ENCODE data around the gene STARD3.

Gene STARD3

GRCh38 chr17:39700148-39700987, 63.4 kb downstream of the STARD3 start:
- FAIRE-seq (no peak), DNase-seq (ENCODE audit: insufficient read length) (no peak)
- TF ChIP-seq POLR2A (IDR thresholded peaks at IDR 0.05; ENCODE audit: low read depth, low read length) (no peak), TAF1 (IDR thresholded peaks at IDR 0.05; ENCODE audit: borderline replicate concordance, low read depth, low read length) (no peak), POLR2AphosphoS5 (IDR thresholded peaks at IDR 0.05; ENCODE audit: low read depth, low read length) (no peak)

DNA sequence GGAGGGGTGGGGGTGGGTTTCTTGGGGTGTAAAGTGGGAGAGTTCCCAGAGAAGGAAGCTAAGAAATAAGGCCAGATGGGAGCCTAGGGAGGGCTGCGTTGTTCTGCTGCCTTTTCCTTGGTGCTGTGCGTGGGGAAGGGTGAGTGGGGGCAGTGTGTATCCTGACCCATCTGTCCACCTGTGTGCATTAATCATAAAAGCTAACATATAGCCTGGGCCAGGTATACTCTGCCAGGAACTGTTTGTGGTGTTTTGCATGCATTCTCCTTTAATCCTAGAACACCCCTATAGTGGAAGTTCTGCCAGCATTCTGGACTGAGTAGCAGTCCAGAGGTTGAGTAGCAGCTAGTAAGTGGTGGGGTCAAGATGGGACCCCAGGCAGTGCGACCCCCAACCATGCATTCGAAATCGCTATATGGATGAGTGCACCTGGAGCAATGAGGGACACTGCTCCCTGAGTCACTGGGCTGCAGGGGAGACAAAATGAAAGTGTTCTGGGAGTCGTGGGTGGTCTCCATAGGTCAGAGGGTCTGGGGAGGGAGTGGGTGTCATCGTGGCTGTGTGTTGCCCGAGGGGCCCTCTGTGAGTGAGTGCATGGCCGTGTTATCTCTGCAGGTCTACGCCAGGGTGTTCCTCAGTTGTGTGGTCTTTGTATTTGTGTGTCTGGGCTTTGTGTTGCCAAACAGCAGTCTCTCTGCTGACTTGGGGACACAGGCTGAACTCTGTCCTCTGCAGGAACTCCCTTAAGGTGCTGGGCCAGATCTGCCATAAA, 64.3 kb downstream of the STARD3 start:
- no peak for DNase-seq (ENCODE audit: insufficient read length)
- no peak for FAIRE-seq
- no peak for TF ChIP-seq POLR2AphosphoS5 (IDR thresholded peaks at IDR 0.05; ENCODE audit: low read depth, low read length)
- no peak for TF ChIP-seq POLR2A (IDR thresholded peaks at IDR 0.05; ENCODE audit: low read depth, low read length)
- TF ChIP-seq TAF1 (IDR thresholded peaks at IDR 0.05; ENCODE audit: borderline replicate concordance, low read depth, low read length): no peak

GRCh38 chr17:39701784-39702422, 65.0 kb downstream of the STARD3 start:
- FAIRE-seq (no peak), DNase-seq (ENCODE audit: insufficient read length) (no peak)
- TF ChIP-seq POLR2A (IDR thresholded peaks at IDR 0.05; ENCODE audit: low read depth, low read length) (no peak), TAF1 (IDR thresholded peaks at IDR 0.05; ENCODE audit: borderline replicate concordance, low read depth, low read length) (no peak), POLR2AphosphoS5 (IDR thresholded peaks at IDR 0.05; ENCODE audit: low read depth, low read length) (no peak)

DNA sequence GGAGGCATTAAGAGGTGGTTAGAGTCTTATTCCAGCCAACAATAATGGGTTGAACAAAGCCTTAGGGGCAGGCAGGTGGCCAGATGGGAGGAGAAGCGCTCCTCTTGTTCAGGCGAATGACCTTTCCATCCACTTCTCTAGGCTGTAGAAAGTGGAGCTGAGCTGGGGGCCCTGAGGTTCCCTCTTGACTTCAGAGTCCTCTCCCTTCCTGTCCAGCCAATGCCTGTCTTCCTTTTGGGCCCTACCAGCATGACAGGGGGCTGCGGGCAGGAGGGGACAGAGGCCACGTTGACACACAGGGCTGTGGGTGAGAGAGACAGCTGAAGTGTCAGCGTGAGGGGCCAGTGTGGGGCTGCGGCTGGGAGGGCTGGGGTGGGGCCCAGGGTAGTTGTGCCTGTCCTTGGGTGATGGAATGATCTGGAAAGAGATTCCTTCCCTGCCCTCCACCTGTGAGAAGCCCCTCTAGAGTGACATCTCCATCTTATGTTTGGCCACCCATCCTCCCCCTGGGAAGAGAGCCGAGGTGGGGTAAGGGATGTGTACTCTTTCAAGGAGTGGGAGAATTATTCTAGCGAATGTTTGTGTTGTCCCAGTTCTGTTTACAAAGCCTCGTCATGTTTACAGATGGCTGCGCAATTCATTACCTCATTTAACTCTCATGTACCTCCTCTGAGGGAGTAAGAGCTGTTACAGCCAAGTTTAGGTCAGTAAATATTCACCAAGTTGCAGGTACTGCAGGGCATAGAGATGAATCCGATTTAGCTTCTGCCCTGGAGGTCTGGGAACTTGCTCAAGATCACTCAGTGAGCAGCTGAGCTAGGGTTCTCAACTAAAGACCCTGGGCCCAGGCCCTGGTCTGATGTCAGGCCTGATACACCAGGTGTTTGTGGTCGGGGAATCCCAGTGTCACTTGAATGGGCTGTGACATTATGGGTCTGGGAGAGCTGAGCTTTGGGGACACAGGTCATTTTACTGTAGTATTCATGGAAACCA, 66.3 kb downstream of the STARD3 start:
- no peak for DNase-seq (ENCODE audit: insufficient read length)
- TF ChIP-seq POLR2A (IDR thresholded peaks at IDR 0.05; ENCODE audit: low read depth, low read length): no peak
- TF ChIP-seq TAF1 (IDR thresholded peaks at IDR 0.05; ENCODE audit: borderline replicate concordance, low read depth, low read length): no peak
- no peak for TF ChIP-seq POLR2AphosphoS5 (IDR thresholded peaks at IDR 0.05; ENCODE audit: low read depth, low read length)
- peak; percentile 80 for FAIRE-seq

- TF ChIP-seq POLR2AphosphoS5 (IDR thresholded peaks at IDR 0.05; ENCODE audit: low read depth, low read length) (no peak), TAF1 (IDR thresholded peaks at IDR 0.05; ENCODE audit: borderline replicate concordance, low read depth, low read length) (no peak), POLR2A (IDR thresholded peaks at IDR 0.05; ENCODE audit: low read depth, low read length) (no peak)
- FAIRE-seq: no peak
Measured at GRCh38 chr17:39703913-39704312, 67.0 kb downstream of the STARD3 start.

GRCh38 chr17:39704821-39705551, 68.0 kb downstream of the STARD3 start:
- FAIRE-seq (no peak), DNase-seq (ENCODE audit: insufficient read length) (no peak)
- TF ChIP-seq POLR2AphosphoS5 (IDR thresholded peaks at IDR 0.05; ENCODE audit: low read depth, low read length) (no peak), POLR2A (IDR thresholded peaks at IDR 0.05; ENCODE audit: low read depth, low read length) (no peak), TAF1 (IDR thresholded peaks at IDR 0.05; ENCODE audit: borderline replicate concordance, low read depth, low read length) (no peak)

More at GRCh38 chr17:39703913-39704312, 67.0 kb downstream of the STARD3 start:
- no peak for DNase-seq (ENCODE audit: insufficient read length)

DNA sequence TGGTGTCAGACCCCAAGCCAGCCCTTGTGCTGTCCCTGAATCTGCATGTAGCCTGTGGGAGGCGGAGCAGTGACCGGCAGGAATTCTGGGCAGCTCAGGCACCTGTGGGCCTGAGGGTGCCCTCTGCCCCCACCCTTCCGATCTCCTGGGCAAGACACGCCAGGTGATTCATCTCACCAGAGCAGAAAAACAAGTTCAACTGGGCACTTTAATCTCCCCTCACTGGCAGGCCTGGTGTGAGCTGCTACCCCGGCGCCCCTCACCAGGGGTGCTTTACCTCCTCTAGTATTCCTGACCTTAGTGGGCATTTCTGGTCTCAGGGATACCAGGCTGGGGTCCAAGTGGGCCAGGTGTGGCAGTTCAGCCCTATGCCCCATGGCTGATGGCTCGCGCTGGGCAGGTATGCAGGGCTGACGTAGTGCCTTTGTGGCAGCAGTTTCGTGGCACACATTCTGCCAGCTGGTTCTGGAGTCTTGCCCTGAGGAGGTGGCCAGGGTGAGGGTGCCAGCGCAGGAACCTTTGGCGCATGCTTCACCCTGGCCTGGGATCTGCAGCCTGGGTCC, 68.9 kb downstream of the STARD3 start:
- FAIRE-seq (no peak), DNase-seq (ENCODE audit: insufficient read length) (no peak)
- TF ChIP-seq POLR2A (IDR thresholded peaks at IDR 0.05; ENCODE audit: low read depth, low read length) (no peak), TAF1 (IDR thresholded peaks at IDR 0.05; ENCODE audit: borderline replicate concordance, low read depth, low read length) (no peak), POLR2AphosphoS5 (IDR thresholded peaks at IDR 0.05; ENCODE audit: low read depth, low read length) (no peak)

- no peak for FAIRE-seq
Measured at GRCh38 chr17:39706383-39706782, 69.4 kb downstream of the STARD3 start.

DNA sequence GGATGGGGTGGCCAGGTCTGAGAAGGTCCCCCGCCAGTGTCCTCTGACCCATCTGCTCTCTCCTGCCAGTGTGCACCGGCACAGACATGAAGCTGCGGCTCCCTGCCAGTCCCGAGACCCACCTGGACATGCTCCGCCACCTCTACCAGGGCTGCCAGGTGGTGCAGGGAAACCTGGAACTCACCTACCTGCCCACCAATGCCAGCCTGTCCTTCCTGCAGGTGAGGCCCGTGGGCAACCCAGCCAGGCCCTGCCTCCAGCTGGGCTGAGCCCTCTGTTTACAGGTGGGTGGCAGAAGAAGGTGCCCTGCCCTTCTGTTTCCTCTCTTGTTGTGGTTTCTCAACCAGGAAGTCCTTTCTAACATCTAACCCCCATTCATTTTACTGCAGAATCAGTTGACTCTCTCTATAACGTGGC, 70.0 kb downstream of the STARD3 start:
- DNase-seq (ENCODE audit: insufficient read length): no peak
- no peak for TF ChIP-seq TAF1 (IDR thresholded peaks at IDR 0.05; ENCODE audit: borderline replicate concordance, low read depth, low read length)
- TF ChIP-seq POLR2AphosphoS5 (IDR thresholded peaks at IDR 0.05; ENCODE audit: low read depth, low read length): no peak
- TF ChIP-seq POLR2A (IDR thresholded peaks at IDR 0.05; ENCODE audit: low read depth, low read length): no peak
- no peak for FAIRE-seq

More at GRCh38 chr17:39706383-39706782, 69.4 kb downstream of the STARD3 start:
- TF ChIP-seq POLR2AphosphoS5 (IDR thresholded peaks at IDR 0.05; ENCODE audit: low read depth, low read length): no peak
- no peak for TF ChIP-seq TAF1 (IDR thresholded peaks at IDR 0.05; ENCODE audit: borderline replicate concordance, low read depth, low read length)
- no peak for DNase-seq (ENCODE audit: insufficient read length)

Measured in GM12892 (cell line).